ENCODE results near the gene LAX1.

- TF ChIP-seq POLR2AphosphoS5 (IDR thresholded peaks at IDR 0.05) (no peak), CTCF (IDR thresholded peaks at IDR 0.05) (no peak)
Measured at GRCh38 chr1:203744075-203744972, 20.7 kb upstream of the LAX1 start.
